Nasal cavity respiratory epithelium epithelial cell of viscerocranial mucosa (primary cell): ENCODE measurements around the gene PID1. TPM values are rescaled to one million over a fixed set of nuclear protein-coding genes. Genes with fewer than 3 reads are reported as not detected.

Experiments
- total RNA-seq: library from RNA; depleted of rRNA; stranded (reverse); fragments of >200 nt; gene quantifications from 2 replicates; pipeline ENCODE4 v1.2.3, GENCODE V29; 2014

The PID1 gene
- 3.3 and 3.8 TPM in 2 replicates for total RNA-seq

GRCh38 chr2:229270551-229271410 lies at the start of gene PID1:
Gene PID1 (minus strand): TSS chr2:229271287. CDS start chr2:229271043, 244 bp downstream.

